Heart right ventricle (tissue), 16 donors: ENCODE results near the gene C3orf52. TPM values are rescaled to one million over a fixed set of nuclear protein-coding genes. Genes with fewer than 3 reads are reported as not detected.
A peak's percentile ranks its signal among the peaks of the same experiment; 100 is the strongest.
"Not testable (repeated sequence)": the region's sequence is repeated elsewhere in the genome, so short reads cannot be mapped to it uniquely, and the experiment has no call there.

Experiments
- ATAC-seq, 8 donors: fragments of 200-7000 bp; cut with Tn5 transposase; one replicate each; pipeline ENCODE4 v1.9.1; 2020; ENCODE audit warnings: mild to moderate bottlenecking in 8 of 8, moderate library complexity in 8 of 8, moderate number of reproducible peaks in 1 of 8
- DNase-seq, 2 donors: peaks; one replicate each; pipeline ENCODE4 v3.0.0-alpha.2; 2020
- H3K27ac ChIP-seq, 10 donors: fragments of 200-600 bp; sonication (generic) in 2 of 10; one replicate each; pipeline versions ENCODE4 v1.5.0 to v1.8.0; 2020 to 2022; ENCODE audit warnings: mild to moderate bottlenecking in 3 of 10
- H3K27me3 ChIP-seq, 7 donors: fragments of 200-600 bp; one replicate each; pipeline ENCODE4 v1.8.0; 2021 to 2022; ENCODE audit warnings: mild to moderate bottlenecking in 2 of 7
- H3K36me3 ChIP-seq, 9 donors: fragments of 200-600 bp; sonication (generic) in 1 of 9; one replicate each; pipeline versions ENCODE4 v1.5.0 to v1.8.0; 2020 to 2022; ENCODE audit warnings: mild to moderate bottlenecking in 2 of 9
- H3K4me1 ChIP-seq, 9 donors: fragments of 200-600 bp; sonication (generic) in 1 of 9; one replicate each; pipeline versions ENCODE4 v1.5.0 to v1.8.0; 2020 to 2022; ENCODE audit warnings: mild to moderate bottlenecking in 4 of 9
- H3K4me3 ChIP-seq, 10 donors: fragments of 200-600 bp; sonication (generic) in 2 of 10; one replicate each; pipeline versions ENCODE4 v1.5.0 to v1.8.0; 2020 to 2022; ENCODE audit warnings: mild to moderate bottlenecking in 7 of 10, moderate library complexity in 2 of 10
- H3K9me3 ChIP-seq, 11 donors: fragments of 200-600 bp in 10 of 11; sonication (generic) in 2 of 11; one replicate each; pipeline versions ENCODE4 v1.5.0 to v1.8.0; 2013 to 2022; ENCODE audit warnings: mild to moderate bottlenecking in 2 of 11, control low read depth in 1 of 11, moderate library complexity in 1 of 11
- WGBS, 2 donors: extraction: QIAGEN DNeasy Blood & Tissue Kit; methylation state at CpG; one replicate each; pipeline ENCODE4 v1.1.7; 2013; ENCODE audit warnings: inconsistent platforms in 1 of 2; 5-methylcytosine and 5-hydroxymethylcytosine counted together
- intact Hi-C, 10 donors: fragments of 100-400 bp; cut with DNase I; formaldehyde crosslinking; loops; one replicate each; pipeline versions ENCODE4 v1.11.1 to v1.14.2; 2022
- long read RNA-seq, 3 donors: library from polyadenylated mRNA; unstranded; transcript quantifications; one replicate each; pipeline ENCODE4 v2.0.0, GENCODE V29; 2020 to 2021
- polyA plus RNA-seq, 2 donors: library from polyadenylated mRNA; stranded (reverse); fragments of 200-250 nt; gene quantifications; one replicate each; pipeline ENCODE4 v1.2.3, GENCODE V29; 2013
- total RNA-seq, 10 donors: library from RNA; stranded (reverse); fragmentation: NEBNext Ultra II Directional in 3 of 10; extraction: Animal tissue kit (Norgen Biotek cat#: 25700) in 3 of 10; gene quantifications; one replicate each; pipeline versions ENCODE4 v1.2.1 to v1.2.4, GENCODE V29; 2021 to 2023
- TF ChIP-seq, protein P1 (sequence below), 9 donors: fragments of 200-600 bp; sonication (generic) in 2 of 9; IDR thresholded peaks; one replicate each; pipeline versions ENCODE4 v1.5.0 to v1.8.0; 2021 to 2022; ENCODE audit warnings: antibody characterized with exemption in 9 of 9, mild to moderate bottlenecking in 5 of 9, moderate library complexity in 1 of 9
- donor health status: Arrhythmogenic right ventricular cardiomyopathy.
- donor health status: ischemic (EF 13 %, LVEDD 7.1; RV severe dilation, severe dysfunction).
- donor health status: healthy with polysubstance abuse.
- donor health status: DM: no; HTN: yes; CAD: no.
- donor health status: DM: no; HTN: no; CAD: no.
- donor health status: ischemic (EF 25% LVEDD 6.9; RV normal size, moderate dysfunction).
- donor health status: ischemic (EF 25% LVEDD 5.7; RV mildly dilated, moderate dysfunction).
- donor health status: healthy.
- donor health status: DM: yes; HTN: yes; CAD: no.
- donor health status: Ischemic cardiomyopathy.
- donor health status: ischemic (EF 35%, LVEDD 5.7; RV mildly dilated, moderate dysfunction).
- donor health status: nonischemic (EF 11% LVEDD 7.7; RV severe dilation, severe dysfunction).
- donor health status: DM: yes; HTN: yes; CAD: no.
- donor health status: PGD.
- donor health status: ischemic (EF 29% LVEDD 5.4; RV normal size, mild dysfunction).
- donor health status: nonischemic (EF 23%, LVEDD 6.1; RV moderate dilation, normal function).

The C3orf52 gene, protein sequence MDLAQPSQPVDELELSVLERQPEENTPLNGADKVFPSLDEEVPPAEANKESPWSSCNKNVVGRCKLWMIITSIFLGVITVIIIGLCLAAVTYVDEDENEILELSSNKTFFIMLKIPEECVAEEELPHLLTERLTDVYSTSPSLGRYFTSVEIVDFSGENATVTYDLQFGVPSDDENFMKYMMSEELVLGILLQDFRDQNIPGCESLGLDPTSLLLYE
- 1 to 10 TPM; 3.5 to 9.8 (median 5.0) TPM for total RNA-seq
- 1 to 10 TPM; 3.1 to 6.0 TPM for polyA plus RNA-seq
- long read RNA-seq, donor 1, partial matches to known transcripts, result 0 of 2 reads
- long read RNA-seq, donor 1, other reads (novel, unspliced or antisense), result 1 of 2 reads
- long read RNA-seq, donor 2, transcript C3orf52-201 (6 exons, 2,277 nt), result major isoform, 12 of 18 reads
- long read RNA-seq, donor 2, partial matches to known transcripts, result 1 of 18 reads
- long read RNA-seq, donor 2, other reads (novel, unspliced or antisense), result 4 of 18 reads
- long read RNA-seq, donor 3, transcript C3orf52-201 (6 exons, 2,277 nt), result major isoform, 11 of 25 reads
- long read RNA-seq, donor 3, partial matches to known transcripts, result 2 of 25 reads
- long read RNA-seq, donor 3, other reads (novel, unspliced or antisense), result 11 of 25 reads

DNA sequence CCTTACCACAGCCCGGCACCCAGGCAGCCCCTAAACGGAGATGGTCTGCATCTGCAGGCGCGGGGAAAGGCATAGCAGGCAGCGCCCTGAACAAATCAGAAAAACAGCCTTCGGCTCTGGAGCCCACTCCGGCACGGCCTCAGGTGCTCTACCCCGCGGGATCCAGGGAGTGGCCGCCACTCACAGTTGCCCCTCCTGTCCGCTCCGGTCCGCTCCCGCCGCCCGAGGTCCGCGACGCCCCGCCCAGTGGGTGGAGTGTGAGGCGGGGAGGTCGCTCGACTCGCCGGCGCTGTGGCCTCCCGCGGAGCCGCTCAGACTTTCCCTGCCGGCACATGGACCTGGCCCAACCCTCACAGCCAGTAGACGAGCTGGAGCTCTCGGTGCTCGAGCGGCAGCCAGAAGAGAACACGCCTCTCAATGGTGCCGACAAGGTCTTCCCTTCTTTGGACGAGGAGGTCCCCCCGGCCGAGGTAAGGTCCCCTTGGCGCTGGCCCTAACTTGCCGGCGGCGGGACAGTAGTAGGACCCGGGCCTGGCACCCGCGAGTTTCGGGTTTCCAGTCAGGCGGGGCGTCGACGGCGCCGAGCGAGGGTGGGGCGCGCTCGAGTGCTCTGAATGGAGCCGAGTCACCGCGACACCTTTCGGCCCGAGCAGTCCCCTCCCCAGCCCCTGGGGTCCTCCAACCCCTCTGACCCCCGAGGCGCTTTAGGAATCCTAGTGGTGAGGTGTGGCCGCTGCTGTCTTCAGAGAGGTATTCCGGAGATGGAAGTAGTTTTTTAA lies at the start of gene C3orf52:
C3orf52 (plus strand) TSS at position 314 of the 779 bp plus-strand sequence; CDS start at position 333, 19 bp downstream.
- TF ChIP-seq, protein P1, sequence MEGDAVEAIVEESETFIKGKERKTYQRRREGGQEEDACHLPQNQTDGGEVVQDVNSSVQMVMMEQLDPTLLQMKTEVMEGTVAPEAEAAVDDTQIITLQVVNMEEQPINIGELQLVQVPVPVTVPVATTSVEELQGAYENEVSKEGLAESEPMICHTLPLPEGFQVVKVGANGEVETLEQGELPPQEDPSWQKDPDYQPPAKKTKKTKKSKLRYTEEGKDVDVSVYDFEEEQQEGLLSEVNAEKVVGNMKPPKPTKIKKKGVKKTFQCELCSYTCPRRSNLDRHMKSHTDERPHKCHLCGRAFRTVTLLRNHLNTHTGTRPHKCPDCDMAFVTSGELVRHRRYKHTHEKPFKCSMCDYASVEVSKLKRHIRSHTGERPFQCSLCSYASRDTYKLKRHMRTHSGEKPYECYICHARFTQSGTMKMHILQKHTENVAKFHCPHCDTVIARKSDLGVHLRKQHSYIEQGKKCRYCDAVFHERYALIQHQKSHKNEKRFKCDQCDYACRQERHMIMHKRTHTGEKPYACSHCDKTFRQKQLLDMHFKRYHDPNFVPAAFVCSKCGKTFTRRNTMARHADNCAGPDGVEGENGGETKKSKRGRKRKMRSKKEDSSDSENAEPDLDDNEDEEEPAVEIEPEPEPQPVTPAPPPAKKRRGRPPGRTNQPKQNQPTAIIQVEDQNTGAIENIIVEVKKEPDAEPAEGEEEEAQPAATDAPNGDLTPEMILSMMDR (IDR thresholded peaks at IDR 0.05), result peak in 1 of 9 donors; percentile 11

DNA sequence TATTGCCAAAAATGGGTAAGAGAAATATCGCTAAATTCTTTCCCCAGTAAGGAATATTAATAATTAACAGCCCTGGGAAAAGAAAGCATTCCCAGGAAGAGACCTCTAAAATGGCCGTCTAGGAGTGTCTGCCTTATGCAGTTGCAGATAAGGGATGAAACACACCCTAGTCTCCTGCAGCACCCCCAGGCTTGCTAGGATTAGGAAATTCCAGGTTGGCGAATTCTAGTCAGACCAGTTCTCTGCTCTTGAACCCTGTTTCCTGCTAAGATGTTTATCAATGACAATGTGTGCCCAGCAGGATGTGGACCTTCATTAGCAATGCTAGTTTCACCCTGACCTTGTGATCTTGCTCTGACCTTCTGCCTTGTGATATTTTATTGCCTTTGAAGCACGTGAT lies 49.0 kb upstream of the C3orf52 start:
- H3K27ac ChIP-seq, H3K4me3 ChIP-seq, ATAC-seq, H3K27me3 ChIP-seq, DNase-seq, H3K4me1 ChIP-seq, H3K9me3 ChIP-seq, H3K36me3 ChIP-seq, intact Hi-C loops: not testable (repeated sequence)
- WGBS, 2 donors, result 67 to 77% methylated on average over 4 of the region's 4 CpGs

More for the DNA sequence above, at the start of gene C3orf52:
- WGBS, 2 donors, result 1% methylated on average over 66 to 67 of the region's 67 CpGs
- peaks cover 0 to 68% (median 0%) of the 10 kb centered on the region in 7 donors for H3K27me3 ChIP-seq
- DNase-seq (peak; percentile 85), ATAC-seq (peak; percentile 94 to 97 (median 96))
- H3K36me3 ChIP-seq, result no peaks in the 10 kb centered on the region
- intact Hi-C loops, result no loop called here
- H3K27ac ChIP-seq, result peak within 1 kb of the TSS in 9 of 10 donors; percentile 45 to 79 (median 72)
- H3K4me3 ChIP-seq, result peak within 1 kb of the TSS; percentile 48 to 67 (median 64)
- no peaks in the 10 kb centered on the region for H3K9me3 ChIP-seq
- H3K4me1 ChIP-seq, result peaks cover 2 to 36% (median 23%) of the 10 kb centered on the region in 9 donors

DNA sequence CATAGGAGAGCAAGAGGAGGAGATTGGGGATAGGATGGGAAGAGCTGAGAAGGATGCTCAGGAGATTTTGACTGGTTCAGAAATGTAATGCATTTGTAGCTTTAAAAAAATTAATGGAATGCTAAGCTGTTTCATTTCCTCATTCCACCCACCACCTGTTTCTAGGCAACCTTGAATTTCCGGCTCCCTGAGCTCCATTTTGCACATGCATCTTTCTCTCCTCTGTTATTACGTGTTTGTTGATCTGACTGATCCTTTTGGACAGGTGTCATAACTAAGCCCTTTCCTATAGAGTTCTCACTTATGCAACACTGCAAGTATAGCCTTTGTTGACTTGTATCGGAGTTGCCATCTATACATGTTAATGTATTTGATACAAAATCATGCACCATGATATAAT lies 47.3 kb upstream of the C3orf52 start:
- no peaks in the 10 kb centered on the region for H3K27me3 ChIP-seq
- DNase-seq, result no peak
- H3K27ac ChIP-seq, result no peak overlapping the region
- intact Hi-C loops, result no loop called here
- H3K36me3 ChIP-seq, result no peaks in the 10 kb centered on the region
- TF ChIP-seq, protein P1 (IDR thresholded peaks at IDR 0.05), result no peak
- 76 to 82% methylated on average over 3 of the region's 3 CpGs for WGBS, 2 donors
- no peaks in the 10 kb centered on the region for H3K9me3 ChIP-seq
- no peak for ATAC-seq
- peaks cover 0 to 9% (median 0%) of the 10 kb centered on the region in 9 donors for H3K4me1 ChIP-seq
- no peak overlapping the region for H3K4me3 ChIP-seq

DNA sequence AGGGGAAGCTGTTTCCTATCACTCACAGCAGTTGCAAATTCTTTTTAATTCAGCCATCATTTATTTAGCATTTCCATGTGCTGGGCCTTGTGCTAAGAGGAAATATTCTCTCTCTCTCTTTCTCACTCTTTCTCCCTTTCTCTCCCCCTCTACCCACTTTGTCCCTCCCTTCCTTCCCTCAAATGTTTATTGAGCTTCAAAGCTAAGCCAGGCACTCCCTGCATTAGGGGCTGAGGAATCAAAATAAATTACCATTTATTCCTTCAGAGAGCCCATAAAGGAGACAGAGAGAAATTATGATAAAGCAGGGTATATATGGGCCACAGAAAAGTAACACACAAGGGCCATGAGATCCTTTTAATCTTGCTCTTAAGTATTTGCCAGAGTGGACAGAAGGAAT lies 44.9 kb upstream of the C3orf52 start:
- H3K4me3 ChIP-seq, result no peak overlapping the region

More for the DNA sequence above, 44.9 kb upstream of the C3orf52 start:
- no peaks in the 10 kb centered on the region for H3K27me3 ChIP-seq
- no peak overlapping the region for H3K27ac ChIP-seq
- no peak for ATAC-seq
- peaks cover 0 to 9% (median 0%) of the 10 kb centered on the region in 9 donors for H3K4me1 ChIP-seq
- H3K36me3 ChIP-seq, result no peaks in the 10 kb centered on the region
- H3K9me3 ChIP-seq, result no peaks in the 10 kb centered on the region
- DNase-seq, result no peak
- intact Hi-C loops, result loop anchor here in 4 of 10 donors (5.0 to 10.0 kb wide), 4 partner anchors 47 to 377 kb away; partner anchors contain the start of gene TAGLN3 (in 1 of the 4)
- TF ChIP-seq, protein P1 (IDR thresholded peaks at IDR 0.05), result no peak
